GM12878 (cell line): ENCODE results near the gene DIP2A. TPM values are rescaled to one million over a fixed set of nuclear protein-coding genes. Genes with fewer than 3 reads are reported as not detected.

ENCODE experiments used
- ATAC-seq: fragments of 200-7000 bp; cut with Tn5 transposase; 3 replicates; pipeline ENCODE4 v1.9.1; 2020; ENCODE audit warnings: mild to moderate bottlenecking, moderate library complexity
- BruUV-seq: library from RNA; stranded (reverse); fragments of 400-500 nt; replicated peaks from 2 replicates; lab custom pipeline; 2021; lab: Mats Ljungman, UMichigan
- CTCF ChIA-PET: fragments of 300-600 bp; sonication (Branson Sonifier 250); formaldehyde crosslinking; extraction: SDS; loops from one replicate; lab custom pipeline; 2021; ENCODE audit warnings: inconsistent platforms; lab: Yijun Ruan, JAX
- POLR2A ChIA-PET: fragments of 350-600 bp; formaldehyde crosslinking; extraction: SDS; loops from one replicate; lab custom pipeline; 2021; ENCODE audit warnings: inconsistent platforms; lab: Charles Lee
- RAD21 ChIA-PET: fragments of 300-600 bp; sonication (Branson Sonifier 250); formaldehyde crosslinking; loops from one replicate; lab custom pipeline; 2023; ENCODE audit warnings: antibody characterized with exemption; ENCODE audit not compliant: unreplicated experiment; lab: Charles Lee
- SMC1A ChIA-PET: fragments of 300-600 bp; sonication (Branson Sonifier 250); formaldehyde crosslinking; loops from one replicate; lab custom pipeline; 2023; ENCODE audit not compliant: unreplicated experiment, uncharacterized antibody; lab: Charles Lee
- DNase-seq: peaks from one replicate; pipeline ENCODE4 v3.0.0-alpha.2; 2011; ENCODE audit warnings: low read depth, low spot score
- FAIRE-seq: peaks from 3 replicates; lab custom pipeline; 2011; peaks lifted over from hg19 to GRCh38; lab: Jason Lieb, UNC
- H2AFZ ChIP-seq: 2 replicates; pipeline ENCODE4 v1.6.0; 2011; ENCODE audit warnings: low read depth, low read length, control low read depth; ENCODE audit not compliant: control insufficient read depth
- H3K27ac ChIP-seq: 2 replicates; pipeline ENCODE4 v1.5.1; 2011; ENCODE audit warnings: control low read depth; ENCODE audit not compliant: control insufficient read depth, insufficient read depth
- H3K27me3 ChIP-seq, 2 experiments: replicated peaks in 1 of 2; 2 replicates each; pipeline versions ENCODE4 v1.6.0 to v1.6.1; 2011; ENCODE audit warnings: low read length in 1 of 2; ENCODE audit not compliant: control insufficient read depth in 2 of 2, insufficient read depth in 2 of 2
- H3K36me3 ChIP-seq, 2 experiments: 2 replicates each; pipeline ENCODE4 v1.5.1; 2011; ENCODE audit warnings: low read length in 1 of 2; ENCODE audit not compliant: control insufficient read depth in 2 of 2, insufficient read depth in 2 of 2
- H3K4me1 ChIP-seq: 2 replicates; pipeline ENCODE4 v1.6.1; 2011; ENCODE audit warnings: mild to moderate bottlenecking, low read length, moderate library complexity, mixed read lengths; ENCODE audit not compliant: control insufficient read depth, insufficient read depth
- H3K4me2 ChIP-seq: 2 replicates; pipeline ENCODE4 v1.6.0; 2011; ENCODE audit warnings: control low read depth; ENCODE audit not compliant: control insufficient read depth, insufficient read depth
- H3K4me3 ChIP-seq: fragments of 200-600 bp; sonication (generic); 2 replicates; pipeline ENCODE4 v1.5.1; 2016
- H3K79me2 ChIP-seq: 2 replicates; pipeline ENCODE4 v1.6.0; 2011; ENCODE audit warnings: low read length; ENCODE audit not compliant: control insufficient read depth, insufficient read depth
- H3K9ac ChIP-seq: 2 replicates; pipeline ENCODE4 v1.8.0; 2011; ENCODE audit warnings: low read length, control low read depth, mixed read lengths; ENCODE audit not compliant: control insufficient read depth, insufficient read depth
- H3K9me3 ChIP-seq: replicated peaks from 3 replicates; pipeline ENCODE4 v1.5.1; 2011; ENCODE audit warnings: mild to moderate bottlenecking, low read length; ENCODE audit not compliant: control insufficient read depth, insufficient read depth
- H4K20me1 ChIP-seq: 2 replicates; pipeline ENCODE4 v1.6.0; 2011; ENCODE audit not compliant: control insufficient read depth, insufficient read depth
- CHD4 ChIP-seq: fragments of 200-600 bp; sonication (generic); IDR thresholded peaks from 2 replicates; pipeline ENCODE4 v1.6.1; 2016; ENCODE audit warnings: mild to moderate bottlenecking
- CTCF ChIP-seq, 3 experiments: IDR thresholded peaks in 2 of 3; conservative IDR thresholded peaks in 1 of 3; 2 replicates each; pipeline ENCODE4 v1.5.1; 2011; ENCODE audit warnings: low read depth in 3 of 3, low read length in 3 of 3, mild to moderate bottlenecking in 3 of 3, control low read depth in 2 of 3, moderate library complexity in 2 of 3, inconsistent platforms in 1 of 3, mixed read lengths in 1 of 3; ENCODE audit not compliant: control insufficient read depth in 2 of 3, insufficient read depth in 1 of 3; ENCODE audit errors: extremely low read depth in 1 of 3
- E2F4 ChIP-seq: IDR thresholded peaks from 2 replicates; pipeline ENCODE4 v1.6.1; 2012; ENCODE audit warnings: low read depth, low read length, improper control_type of control experiment
- EZH2 ChIP-seq: IDR thresholded peaks from 2 replicates; pipeline ENCODE4 v1.6.1; 2012; ENCODE audit warnings: low read depth, mild to moderate bottlenecking, control low read depth, inconsistent platforms, low read length, borderline replicate concordance; ENCODE audit not compliant: control insufficient read depth
- GABPA ChIP-seq: IDR thresholded peaks from 2 replicates; pipeline ENCODE4 v1.6.1; 2014; ENCODE audit warnings: antibody characterized with exemption, low read depth, mild to moderate bottlenecking, inconsistent platforms
- KDM1A ChIP-seq: fragments of 200-600 bp; sonication (generic); IDR thresholded peaks from 2 replicates; pipeline ENCODE4 v1.6.1; 2016; ENCODE audit warnings: borderline replicate concordance
- NFYB ChIP-seq: IDR thresholded peaks from 2 replicates; pipeline ENCODE4 v1.6.1; 2011; ENCODE audit warnings: low read depth, mild to moderate bottlenecking, low read length, improper control_type of control experiment, moderate library complexity; ENCODE audit not compliant: insufficient read depth
- NR2F1 ChIP-seq: fragments of 450-650 bp; conservative IDR thresholded peaks from 2 replicates; pipeline ENCODE4 v1.6.1; 2017; ENCODE audit warnings: mild to moderate bottlenecking
- PKNOX1 ChIP-seq: fragments of 450-650 bp; IDR thresholded peaks from 2 replicates; pipeline ENCODE4 v1.6.1; 2016; ENCODE audit warnings: mild to moderate bottlenecking
- RAD51 ChIP-seq: fragments of 450-650 bp; IDR thresholded peaks from 2 replicates; pipeline ENCODE4 v1.6.1; 2016; ENCODE audit warnings: moderate library complexity, mild to moderate bottlenecking, inconsistent platforms
- RELA ChIP-seq: fragments of 450-650 bp; IDR thresholded peaks from 2 replicates; pipeline ENCODE4 v1.8.0; 2014; ENCODE audit warnings: borderline replicate concordance; ENCODE audit not compliant: partially characterized antibody
- SMARCA5 ChIP-seq: fragments of 450-650 bp; IDR thresholded peaks from 2 replicates; pipeline ENCODE4 v1.6.1; 2017; ENCODE audit warnings: mild to moderate bottlenecking
- SUPT20H ChIP-seq: IDR thresholded peaks from 2 replicates; pipeline ENCODE4 v1.6.1; 2011; ENCODE audit warnings: low read depth, mild to moderate bottlenecking, low read length, moderate library complexity, borderline replicate concordance; ENCODE audit not compliant: control insufficient read depth
- TCF7 ChIP-seq: IDR thresholded peaks from 2 replicates; pipeline ENCODE4 v1.6.1; 2014; ENCODE audit warnings: antibody characterized with exemption, borderline replicate concordance
- WRNIP1 ChIP-seq: IDR thresholded peaks from 2 replicates; pipeline ENCODE4 v1.6.1; 2011; ENCODE audit warnings: low read depth, low read length, improper control_type of control experiment, borderline replicate concordance
- WGBS: methylation state at CpG from one replicate; pipeline ENCODE4 v1.1.6; 2016; ENCODE audit warnings: low lambda C conversion rate; ENCODE audit not compliant: insufficient replicate concordance, insufficient coverage; ENCODE audit errors: missing lambda C conversion rate; 5-methylcytosine and 5-hydroxymethylcytosine counted together
- in situ Hi-C: fragments of 300-500 bp; cut with MboI; formaldehyde crosslinking; loops from 9 replicates; pipeline ENCODE4 v1.14.3; 2018; ENCODE audit warnings: mixed read lengths
- intact Hi-C: fragments of 100-400 bp; cut with micrococcal nuclease; formaldehyde crosslinking; loops from one replicate; pipeline ENCODE4 v1.14.2; 2022; ENCODE audit not compliant: unreplicated experiment
- polyA plus RNA-seq, 11 experiments: library from polyadenylated mRNA; depleted of rRNA in 4 of 11; unstranded in 6 of 11; stranded (reverse) in 5 of 11; fragments of >200 nt; fragmentation: Nextera tagmentation in 4 of 11; fragmentation: Illumina TruSeq in 1 of 11; extraction: Ambion mirVana in 4 of 11; extraction: Trizol in 1 of 11; gene quantifications; 1 replicate in 1 of 11; 2 replicates in 10 of 11; pipeline versions ENCODE4 v1.2.1 to v1.2.3, GENCODE V29; 2011 to 2016; ENCODE audit warnings: inconsistent platforms in 2 of 11, missing spikeins in 2 of 11, low read depth in 1 of 11
- total RNA-seq, 4 experiments: library from RNA; depleted of rRNA in 3 of 4; stranded (reverse); fragments of >200 nt in 3 of 4; fragmentation: Illumina TruSeq in 1 of 4; extraction: Trizol in 1 of 4; gene quantifications; 2 replicates each; pipeline versions ENCODE4 v1.2.1 to v1.2.3, GENCODE V29; 2013 to 2021
- TF ChIP-seq, protein P1 (sequence below): fragments of 450-650 bp; formaldehyde crosslinking; IDR thresholded peaks from 2 replicates; pipeline ENCODE4 v1.5.0; 2022; ENCODE audit warnings: mild to moderate bottlenecking, missing genetic modification characterization

Gene DIP2A
- total and polyA plus RNA-seq, 10 of the 15 experiments (the other 5 are each of a cell fraction or from before 2014, with no cell fraction given): 1.7 to 25.5 (median 12.2) TPM

DNA sequence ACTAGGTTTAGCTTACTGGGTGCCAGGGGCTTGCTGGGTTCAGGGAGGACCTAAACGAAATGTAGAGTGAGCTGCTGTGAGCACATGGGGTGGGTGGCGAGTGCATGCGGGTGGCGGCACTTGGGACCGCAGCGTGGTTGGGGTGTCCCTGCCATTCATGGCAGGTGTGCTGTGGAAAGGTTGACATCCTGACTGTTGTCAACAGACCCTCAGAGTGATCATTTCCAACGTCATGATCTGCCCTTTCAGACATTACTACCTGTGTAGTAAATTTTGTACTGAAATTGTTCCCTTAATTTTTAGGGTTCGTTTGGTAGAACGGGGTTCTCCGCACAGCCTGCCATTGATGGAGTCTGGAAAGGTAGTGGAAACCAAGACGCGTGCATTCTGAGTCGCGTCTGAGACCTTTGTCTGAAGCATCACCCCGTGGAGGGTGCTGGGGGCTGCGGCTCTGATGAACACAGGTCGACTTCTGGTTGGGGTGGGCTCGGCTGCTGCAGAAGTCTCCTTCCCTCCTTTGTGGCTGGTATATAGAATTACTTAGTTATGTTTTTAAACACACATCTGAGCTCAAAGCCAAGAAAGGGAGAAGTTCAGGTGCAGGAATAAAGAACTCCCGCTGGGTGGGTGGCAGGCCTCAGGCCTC lies 102.9 kb downstream of the DIP2A start:
- no peak overlapping the region for H2AFZ ChIP-seq
- H3K4me3 ChIP-seq: no peak overlapping the region
- ChIA-PET SMC1A (interaction anchor here (1.1 kb wide), 1 partner anchor 46 kb away, joined by 4 read pairs; no protein-coding TSS in a partner anchor), POLR2A (no interaction called here), CTCF (no interaction called here), RAD21 (no interaction called here)
- DNase-seq (no peak), FAIRE-seq (no peak), ATAC-seq (no peak)
- H3K9ac ChIP-seq: no peak overlapping the region
- no peaks in the 10 kb centered on the region for H3K9me3 ChIP-seq
- H3K4me1 ChIP-seq: peaks cover 2% of the 10 kb centered on the region; the same call in 1 of the 2 replicates
- H3K4me2 ChIP-seq: no peak overlapping the region
- peaks cover 2 to 8% of the 10 kb centered on the region in 2 experiments; a peak in 3 of 4 replicates for H3K36me3 ChIP-seq
- 94% methylated on average over 19 of the region's 19 CpGs for WGBS
- no peak overlapping the region for H3K27ac ChIP-seq
- H3K79me2 ChIP-seq: no peaks in the 10 kb centered on the region
- H3K27me3 ChIP-seq: no peaks in the 10 kb centered on the region
- in situ Hi-C loops (no loop called here), intact Hi-C loops (no loop called here)
- H4K20me1 ChIP-seq: no peaks in the 10 kb centered on the region
- BruUV-seq: no TSS peak
- TF ChIP-seq CHD4: no peak
- no peak for TF ChIP-seq RELA
- TF ChIP-seq PKNOX1: no peak
- TF ChIP-seq WRNIP1: no peak
- TF ChIP-seq CTCF (IDR thresholded peaks at IDR 0.05 in 2 of 3, conservative IDR thresholded peaks at IDR 0.05 in 1 of 3; ENCODE audit: control insufficient read depth in 2 of 3, extremely low read depth in 1 of 3, insufficient read depth in 1 of 3, low read depth in 3 of 3, low read length in 3 of 3): no peak
- TF ChIP-seq E2F4: no peak
- no peak for TF ChIP-seq EZH2
- no peak for TF ChIP-seq KDM1A
- TF ChIP-seq NFYB: no peak
- TF ChIP-seq GABPA: no peak
- TF ChIP-seq, protein P1, sequence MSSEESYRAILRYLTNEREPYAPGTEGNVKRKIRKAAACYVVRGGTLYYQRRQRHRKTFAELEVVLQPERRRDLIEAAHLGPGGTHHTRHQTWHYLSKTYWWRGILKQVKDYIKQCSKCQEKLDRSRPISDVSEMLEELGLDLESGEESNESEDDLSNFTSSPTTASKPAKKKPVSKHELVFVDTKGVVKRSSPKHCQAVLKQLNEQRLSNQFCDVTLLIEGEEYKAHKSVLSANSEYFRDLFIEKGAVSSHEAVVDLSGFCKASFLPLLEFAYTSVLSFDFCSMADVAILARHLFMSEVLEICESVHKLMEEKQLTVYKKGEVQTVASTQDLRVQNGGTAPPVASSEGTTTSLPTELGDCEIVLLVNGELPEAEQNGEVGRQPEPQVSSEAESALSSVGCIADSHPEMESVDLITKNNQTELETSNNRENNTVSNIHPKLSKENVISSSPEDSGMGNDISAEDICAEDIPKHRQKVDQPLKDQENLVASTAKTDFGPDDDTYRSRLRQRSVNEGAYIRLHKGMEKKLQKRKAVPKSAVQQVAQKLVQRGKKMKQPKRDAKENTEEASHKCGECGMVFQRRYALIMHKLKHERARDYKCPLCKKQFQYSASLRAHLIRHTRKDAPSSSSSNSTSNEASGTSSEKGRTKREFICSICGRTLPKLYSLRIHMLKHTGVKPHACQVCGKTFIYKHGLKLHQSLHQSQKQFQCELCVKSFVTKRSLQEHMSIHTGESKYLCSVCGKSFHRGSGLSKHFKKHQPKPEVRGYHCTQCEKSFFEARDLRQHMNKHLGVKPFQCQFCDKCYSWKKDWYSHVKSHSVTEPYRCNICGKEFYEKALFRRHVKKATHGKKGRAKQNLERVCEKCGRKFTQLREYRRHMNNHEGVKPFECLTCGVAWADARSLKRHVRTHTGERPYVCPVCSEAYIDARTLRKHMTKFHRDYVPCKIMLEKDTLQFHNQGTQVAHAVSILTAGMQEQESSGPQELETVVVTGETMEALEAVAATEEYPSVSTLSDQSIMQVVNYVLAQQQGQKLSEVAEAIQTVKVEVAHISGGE: no peak
- no peak for TF ChIP-seq SMARCA5
- TF ChIP-seq NR2F1: no peak
- TF ChIP-seq TCF7: no peak
- no peak for TF ChIP-seq SUPT20H
- TF ChIP-seq RAD51: no peak
